GM21619 (cell line): ENCODE results near the gene TMEM151B.
A peak's percentile ranks its signal among the peaks of the same experiment; 100 is the strongest.
"Not testable (repeated sequence)": the region's sequence is repeated elsewhere in the genome, so short reads cannot be mapped to it uniquely, and the experiment has no call there.

Experiments
- ATAC-seq: cut with Tn5 transposase; IDR thresholded peaks from one replicate; pipeline ENCODE4 v1.9.1; 2021; ENCODE audit not compliant: unreplicated experiment

The TMEM151B gene

DNA sequence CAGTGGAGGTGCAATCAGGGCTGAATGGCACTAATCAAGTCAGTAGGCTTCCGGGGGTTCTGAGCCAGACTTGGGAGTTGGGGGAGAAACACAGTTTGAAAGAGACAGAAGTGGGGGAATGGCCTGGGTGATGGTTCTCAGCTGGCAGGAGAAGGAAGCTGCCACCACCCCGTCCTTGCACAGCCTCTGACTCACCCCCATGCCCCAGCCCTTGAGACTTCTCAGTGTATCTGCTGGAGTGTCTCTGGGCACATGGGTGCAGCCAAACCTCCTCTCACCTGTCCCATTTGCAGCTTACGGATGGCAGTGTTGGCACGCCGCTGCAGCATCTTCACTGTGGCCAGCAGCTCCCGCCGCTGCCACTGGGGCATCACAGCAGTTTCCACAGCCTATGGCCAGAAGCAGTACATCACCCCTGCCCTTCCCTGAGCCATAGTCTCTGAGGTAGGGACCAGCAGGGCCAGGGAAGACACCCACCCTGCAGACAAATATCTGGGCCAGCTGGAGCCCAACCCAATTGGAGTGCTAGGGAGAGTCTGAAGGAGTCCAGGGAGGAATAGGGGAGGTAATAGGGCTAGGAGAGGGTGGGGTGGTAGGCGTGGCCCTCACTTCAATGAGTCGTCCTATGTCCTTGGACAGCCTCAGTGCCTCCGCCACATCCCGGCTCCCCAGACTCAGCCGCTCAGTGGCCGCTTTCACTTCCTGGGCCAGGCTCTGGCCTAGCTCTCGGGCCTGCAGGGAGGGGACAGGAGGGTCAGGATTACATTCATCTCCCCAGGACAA, 31.7 kb downstream of the TMEM151B start:
- ATAC-seq, result no peak

DNA sequence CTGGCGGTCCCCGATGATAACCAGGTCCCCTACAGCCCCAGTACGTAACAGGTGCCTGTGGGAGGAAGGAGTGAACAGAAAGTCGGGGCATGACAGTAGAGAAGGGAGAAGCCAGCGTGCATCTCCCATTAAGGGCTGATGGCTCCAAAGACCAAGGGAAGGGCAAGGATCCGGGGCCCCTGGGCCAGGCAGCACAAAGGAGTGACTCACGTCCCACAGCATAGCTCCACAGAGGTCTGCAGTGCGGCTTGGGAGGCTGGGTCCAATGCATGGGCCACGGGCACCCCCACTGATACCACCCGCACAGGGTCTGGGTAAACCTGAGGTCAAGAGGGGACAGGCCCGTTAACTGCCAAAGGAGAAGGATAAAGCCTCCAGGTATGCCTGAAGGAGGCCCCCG, 32.6 kb downstream of the TMEM151B start:
- no peak for ATAC-seq

DNA sequence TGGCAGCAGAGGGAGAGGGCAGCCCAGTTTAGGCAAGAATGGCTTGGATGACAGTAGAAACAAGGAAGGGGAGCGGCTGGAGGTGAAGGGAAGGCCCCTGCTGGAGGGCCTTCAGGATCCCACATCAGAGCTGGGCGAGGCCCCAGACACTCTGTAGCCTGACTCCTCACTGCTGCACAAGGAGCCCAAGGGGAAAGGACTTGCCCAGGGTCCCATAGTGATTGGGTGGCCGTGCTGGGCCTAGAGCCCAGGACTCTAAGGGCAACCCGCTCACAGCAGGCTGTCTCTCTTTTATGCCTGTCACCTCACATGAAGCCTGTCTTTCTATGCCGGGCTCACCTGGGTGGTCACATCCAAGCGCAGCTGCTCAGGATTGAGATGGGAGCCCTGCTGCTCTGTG, 33.6 kb downstream of the TMEM151B start:
- no peak for ATAC-seq

DNA sequence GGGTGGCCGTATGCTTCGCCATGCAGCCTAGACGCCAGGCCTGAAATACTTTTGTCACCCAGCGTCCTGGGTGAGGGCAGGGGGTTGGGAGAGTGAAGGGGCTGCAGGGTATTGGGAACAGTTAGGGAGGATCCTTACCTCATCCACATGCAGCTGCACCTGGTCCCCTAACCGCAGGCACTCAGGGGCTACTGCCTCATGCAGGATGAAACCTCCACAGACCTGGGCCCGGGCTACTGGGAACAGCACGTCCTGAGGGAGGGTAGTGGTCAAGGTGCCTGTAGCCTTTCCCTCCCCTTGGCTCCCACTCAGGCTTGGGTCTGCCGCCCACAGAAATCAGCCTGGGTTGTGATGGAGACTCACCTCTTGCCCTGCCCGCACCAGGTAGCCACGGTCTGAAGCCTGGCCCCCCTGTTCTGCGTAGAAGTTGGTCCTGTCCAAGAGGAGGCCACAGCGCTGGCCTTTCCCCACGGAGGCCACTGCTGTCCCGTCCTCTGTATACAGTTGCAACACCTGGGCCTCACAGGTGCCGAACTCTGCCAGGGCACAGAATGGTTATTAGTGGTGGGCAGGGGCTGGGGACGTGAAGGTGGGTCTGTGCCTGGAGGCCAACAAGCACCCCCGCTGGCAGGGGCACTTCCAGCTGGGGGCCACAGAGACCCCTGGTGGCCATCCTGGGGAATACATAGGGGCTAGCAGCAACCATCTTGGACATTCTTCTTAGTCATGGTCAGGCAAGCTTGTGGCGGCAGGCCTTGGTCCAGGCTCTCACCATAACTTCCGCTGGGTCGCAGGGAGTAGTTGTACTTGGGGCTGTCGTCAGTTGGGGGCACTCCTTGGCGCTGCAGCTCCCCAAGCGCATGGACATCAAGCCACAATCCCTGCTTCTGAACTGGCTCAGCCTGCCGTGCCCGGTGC, 34.3 kb downstream of the TMEM151B start:
- ATAC-seq, result no peak

DNA sequence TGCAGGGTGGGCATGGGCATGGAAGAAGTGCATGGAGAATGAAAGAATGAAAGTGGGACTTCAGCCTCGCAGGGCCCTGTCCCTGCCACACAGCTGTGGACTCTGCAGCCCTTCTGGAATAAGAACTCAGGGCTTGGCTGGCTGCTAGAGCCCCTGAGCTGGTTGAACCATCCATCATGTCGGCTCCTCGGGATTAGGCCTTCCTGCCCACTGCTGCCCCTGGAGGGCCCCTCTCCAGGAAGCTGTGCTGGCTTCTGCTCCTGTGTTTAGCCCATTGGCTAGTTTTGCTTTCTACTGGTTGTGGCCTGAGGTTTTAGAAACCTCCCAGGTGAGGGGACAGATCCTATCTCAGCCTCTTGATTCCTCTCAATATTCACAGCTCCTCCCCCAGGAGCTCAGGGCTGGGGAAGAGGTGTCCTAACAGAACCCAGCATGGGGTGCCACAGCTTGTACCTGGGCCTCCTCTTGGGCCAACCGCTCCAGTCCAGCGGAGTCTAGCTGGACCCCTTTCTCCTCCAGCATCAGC, 35.0 kb downstream of the TMEM151B start:
- no peak for ATAC-seq

DNA sequence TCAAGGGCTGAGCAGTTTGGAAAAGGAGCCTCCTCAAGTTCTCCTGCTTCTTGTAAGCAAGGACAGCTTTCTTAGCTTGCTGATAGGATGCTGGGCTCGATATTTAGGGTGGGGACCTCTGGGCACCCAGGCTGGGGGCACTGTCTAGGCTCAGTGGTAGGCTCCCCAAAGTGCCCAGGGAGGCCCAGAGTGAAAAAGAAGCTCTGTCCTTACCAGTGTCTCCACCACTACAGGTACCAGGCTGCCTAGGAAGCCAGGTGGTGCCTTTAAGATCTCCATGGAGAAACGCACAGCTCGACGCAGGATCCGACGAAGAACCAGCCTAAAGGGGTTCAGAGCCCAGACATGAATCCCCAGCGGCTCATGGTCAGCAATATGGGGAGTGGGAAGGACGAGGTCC, 36.5 kb downstream of the TMEM151B start:
- ATAC-seq, result no peak

DNA sequence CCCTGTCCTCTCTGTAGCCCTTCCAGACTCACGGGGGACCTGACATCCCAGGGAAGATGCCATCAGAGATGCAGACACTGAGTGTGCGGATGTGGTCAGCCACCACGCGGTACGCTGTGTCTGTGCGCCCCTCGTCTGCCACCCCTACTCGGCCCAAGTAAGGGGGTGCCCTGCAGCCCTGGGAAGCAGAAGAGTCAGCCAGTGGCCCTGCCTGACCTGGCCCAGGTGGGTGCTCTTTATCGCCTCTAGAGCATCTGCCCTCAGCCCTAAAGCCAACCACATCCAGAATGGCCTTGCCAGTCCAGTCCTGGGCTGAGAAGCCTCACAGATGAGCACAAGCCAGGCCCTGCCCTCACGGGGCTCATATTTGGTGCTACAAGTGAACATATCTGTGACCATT, 37.0 kb downstream of the TMEM151B start:
- no peak for ATAC-seq

DNA sequence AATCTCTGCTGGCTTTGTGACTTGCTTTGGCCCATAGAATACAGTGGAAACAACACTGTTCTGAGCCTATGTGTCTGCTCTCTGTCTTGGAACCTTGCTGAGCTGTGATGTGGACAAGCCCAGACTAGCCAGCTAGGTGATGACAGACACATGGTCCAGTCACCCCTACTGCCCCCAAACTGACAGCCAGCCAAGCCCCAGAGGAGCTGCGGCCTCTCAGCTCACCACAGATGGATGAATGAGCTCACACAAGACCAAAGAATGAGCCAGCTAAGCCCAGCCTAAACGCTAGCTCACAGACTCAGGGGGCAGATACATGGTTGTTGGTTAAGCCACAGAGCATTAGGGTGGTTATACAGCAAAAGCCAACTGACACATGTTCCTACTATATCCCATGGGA, 38.8 kb downstream of the TMEM151B start:
- ATAC-seq, result no peak

DNA sequence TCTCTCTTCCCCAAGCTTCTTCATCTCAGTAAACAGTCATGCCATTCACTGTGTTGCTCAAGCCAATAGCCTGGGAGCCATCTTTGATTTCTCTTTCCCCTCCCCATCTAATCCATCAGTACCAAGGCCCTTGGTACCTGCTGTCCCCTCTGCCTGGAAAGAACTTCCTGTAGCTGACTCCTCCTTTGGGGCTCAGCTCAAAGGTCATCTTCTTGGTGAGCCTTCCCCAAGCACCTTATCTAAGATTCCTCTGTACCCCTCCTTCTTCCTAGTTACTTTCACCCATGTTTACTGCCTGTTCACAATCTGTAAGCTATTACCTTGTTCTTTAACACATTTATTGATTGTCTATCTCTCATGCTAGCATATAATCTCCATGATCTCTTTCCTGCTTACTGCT, 39.4 kb downstream of the TMEM151B start:
- no peak for ATAC-seq

DNA sequence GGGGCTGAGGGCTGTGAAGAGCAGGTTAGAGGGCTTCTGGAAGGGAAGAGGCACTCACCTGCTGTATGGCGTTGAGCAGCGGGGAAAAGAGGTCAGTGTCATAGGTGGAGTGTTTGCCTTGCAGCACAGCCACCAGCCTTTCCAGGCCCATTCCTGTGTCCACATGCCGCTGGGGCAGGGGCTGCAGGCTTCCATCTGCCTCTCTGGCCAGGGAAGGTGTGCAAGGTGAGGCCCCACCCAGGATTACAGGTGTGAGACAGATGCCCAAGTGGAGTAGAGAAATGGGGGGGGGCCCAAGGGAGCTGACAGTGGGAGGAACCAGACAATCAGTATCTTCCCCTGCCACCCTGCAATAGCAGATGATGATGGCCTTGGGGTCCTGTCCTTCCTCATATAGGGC, 40.0 kb downstream of the TMEM151B start:
- no peak for ATAC-seq

DNA sequence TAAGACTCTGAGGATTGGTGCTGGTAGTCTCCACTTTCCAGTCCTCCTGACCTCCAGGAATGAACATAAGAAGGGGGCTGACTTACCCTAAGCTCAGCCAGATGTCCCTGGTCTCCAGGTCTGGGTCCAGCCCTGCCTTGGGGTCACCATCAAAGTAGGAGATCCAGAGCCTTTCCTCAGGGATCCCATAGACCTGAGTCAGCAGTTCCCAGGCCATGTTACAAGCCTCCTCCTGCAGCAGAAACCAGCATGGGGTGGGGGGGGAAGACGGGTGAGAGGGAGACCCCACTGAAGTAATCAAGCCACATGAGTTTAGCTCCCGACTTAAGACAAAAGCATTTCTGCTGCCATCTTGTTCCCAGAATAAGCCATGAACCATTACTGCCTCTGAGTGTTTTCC, 41.1 kb downstream of the TMEM151B start:
- no peak for ATAC-seq

DNA sequence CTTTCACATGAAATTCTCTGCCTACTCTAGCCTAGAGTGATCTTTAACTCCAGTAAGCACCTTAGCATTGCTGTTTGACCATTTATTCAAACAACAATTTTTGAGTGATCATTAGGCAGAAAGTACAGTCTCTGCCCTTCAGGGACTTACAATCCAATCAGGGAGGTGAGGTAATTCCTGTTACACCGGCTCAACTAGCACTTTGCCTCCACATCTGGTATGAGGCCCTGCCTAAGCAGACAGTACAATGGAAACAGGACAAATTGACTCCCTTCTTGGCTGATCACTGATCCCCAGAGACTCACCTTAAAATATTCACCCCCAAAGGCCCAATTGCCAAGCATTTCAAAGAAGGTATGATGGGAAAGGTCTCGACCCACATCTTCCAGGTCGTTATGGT, 41.5 kb downstream of the TMEM151B start:
- ATAC-seq, result no peak

DNA sequence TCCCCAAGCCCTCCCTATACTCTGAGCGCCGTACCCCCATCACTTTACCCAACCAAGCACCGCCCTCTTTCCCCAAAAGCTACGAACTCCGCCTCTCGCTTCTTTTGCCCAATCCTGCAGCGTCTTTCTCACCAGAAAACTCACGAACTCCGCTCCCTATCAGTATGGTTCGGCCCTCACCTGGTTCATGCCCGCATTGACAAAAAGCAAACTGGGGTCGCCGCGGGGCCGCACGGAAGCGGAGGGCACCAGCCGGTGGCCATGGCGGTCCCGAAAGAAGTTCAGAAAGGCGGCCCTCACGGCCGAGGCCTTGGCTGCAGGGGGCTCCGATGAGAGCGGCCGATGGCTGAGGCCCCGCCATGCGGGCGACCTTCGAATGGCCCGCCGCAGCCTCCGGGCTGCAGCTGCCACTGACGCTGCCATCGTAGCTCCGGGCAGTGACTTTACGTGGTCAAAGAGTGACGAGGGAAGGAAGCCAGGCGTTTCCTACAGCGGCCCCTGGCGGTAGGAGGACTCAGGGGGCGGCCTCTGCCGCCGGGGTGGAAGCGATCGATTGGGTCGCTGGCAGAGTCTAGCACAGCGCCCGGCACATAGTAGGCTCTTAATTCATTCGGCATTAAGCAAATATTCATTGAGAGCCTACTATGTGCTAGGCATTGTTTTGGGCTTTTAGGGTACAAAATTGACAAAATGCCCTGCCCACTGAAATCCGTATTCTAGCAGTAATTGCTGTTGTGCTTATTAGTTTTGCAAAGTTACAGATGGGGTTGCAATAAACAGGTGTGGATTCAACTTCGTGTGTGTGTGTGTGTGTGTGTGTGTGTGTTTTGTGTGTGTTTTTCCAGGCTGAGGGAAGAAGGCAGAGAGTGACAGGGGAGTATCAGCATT, 42.9 kb downstream of the TMEM151B start, which contains the start of gene AARS2:
Gene AARS2 (minus strand): TSS at position 447 of the 888 bp plus-strand sequence. CDS start 24 bp downstream, at position 423.
- ATAC-seq, result peak; percentile 95

DNA sequence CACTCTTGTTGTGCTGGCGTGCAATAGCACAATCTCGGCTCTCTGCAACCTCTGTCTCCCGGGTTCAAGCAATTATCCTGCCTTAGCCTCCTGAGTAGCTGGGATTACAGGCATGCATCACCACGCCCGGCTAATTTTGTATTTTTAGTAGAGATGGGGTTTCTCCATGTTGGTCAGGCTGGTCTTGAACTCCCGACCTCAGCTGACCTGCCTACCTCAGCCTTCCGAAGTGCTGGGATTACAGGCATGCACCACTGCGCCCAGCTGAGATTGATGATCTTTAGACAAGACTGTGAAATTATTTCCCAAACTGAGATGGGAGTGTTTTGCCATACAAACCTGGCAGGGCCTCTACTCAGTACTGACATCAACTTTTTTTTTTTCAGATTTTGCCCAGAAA, 44.4 kb downstream of the TMEM151B start:
- not testable (repeated sequence) for ATAC-seq

DNA sequence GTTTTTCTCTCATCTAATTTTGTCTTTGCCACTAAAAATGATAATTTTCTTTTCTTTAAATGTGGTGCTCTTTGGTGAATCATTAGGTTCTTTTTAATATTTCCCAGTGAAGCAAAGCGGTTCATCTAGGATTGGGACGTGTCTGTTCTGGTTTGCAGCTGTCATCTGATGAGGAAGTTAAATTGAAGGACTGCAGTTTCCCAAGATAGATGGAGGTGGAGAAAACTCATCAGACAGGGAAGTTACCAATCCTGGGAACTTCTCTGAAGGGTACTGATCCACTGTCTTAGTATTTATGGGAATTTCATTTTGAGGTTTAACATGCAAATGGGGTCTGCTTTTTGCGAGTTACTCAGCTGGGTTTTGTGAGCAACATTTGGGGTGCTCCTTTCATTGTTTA, 45.3 kb downstream of the TMEM151B start:
- no peak for ATAC-seq

DNA sequence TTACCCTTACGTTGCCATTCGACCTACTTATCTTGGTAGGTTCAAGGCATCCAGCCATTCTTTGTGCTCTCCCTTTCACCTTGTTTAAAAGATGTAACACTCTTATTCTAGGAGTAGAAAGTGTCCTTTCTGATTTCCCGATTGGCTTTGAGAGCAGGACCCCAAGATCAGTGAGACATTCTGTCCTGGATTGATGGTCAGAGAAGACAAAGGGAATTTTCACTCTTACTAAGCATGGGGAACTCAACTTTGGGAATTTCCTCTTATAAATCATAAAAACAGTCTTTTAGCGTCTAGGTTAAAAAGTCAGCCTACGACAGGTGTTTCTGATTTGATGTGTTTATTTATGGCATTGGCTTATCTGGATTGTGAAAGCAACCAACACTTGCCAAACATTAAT, 45.7 kb downstream of the TMEM151B start:
- ATAC-seq, result no peak

DNA sequence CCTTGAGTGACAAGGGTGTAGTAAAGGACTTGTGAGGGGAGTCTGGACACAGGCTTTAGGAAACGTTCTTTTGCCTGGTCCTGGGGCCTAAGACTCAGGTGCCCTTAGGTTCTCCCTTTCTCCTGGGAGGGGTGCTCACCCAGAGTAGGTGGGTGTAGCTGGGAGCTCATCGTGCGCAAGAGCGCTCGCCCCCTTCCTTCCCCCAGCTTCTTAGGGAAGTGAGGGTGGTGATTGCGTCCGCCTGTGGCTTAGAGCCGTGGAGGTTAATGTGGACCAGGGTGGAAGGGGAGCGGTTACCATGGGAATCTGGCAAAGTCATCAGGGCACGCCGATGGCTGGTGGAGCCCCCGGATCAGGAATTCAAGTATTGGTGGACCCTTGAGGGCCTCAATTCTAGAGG, 46.2 kb downstream of the TMEM151B start:
- no peak for ATAC-seq

DNA sequence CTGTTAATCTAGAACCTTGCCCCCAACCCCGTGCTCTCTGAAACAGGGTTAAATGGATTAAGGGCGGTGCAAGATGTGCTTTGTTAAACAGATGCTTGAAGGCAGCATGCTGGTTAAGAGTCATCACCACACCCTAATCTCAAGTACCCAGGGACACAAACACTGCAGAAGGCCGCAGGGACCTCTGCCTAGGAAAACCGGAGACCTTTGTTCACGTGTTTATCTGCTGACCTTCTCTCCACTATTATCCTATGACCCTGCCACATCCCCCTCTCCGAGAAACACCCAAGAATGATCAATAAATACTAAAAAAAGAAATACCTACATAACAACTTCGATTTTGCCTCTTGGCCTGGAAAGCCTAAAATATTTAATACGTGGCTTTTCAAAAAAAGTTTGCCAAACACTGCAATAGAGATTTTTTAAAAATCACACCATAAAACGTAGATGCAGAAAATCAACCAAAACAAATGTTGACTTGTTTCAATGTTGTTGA, 46.9 kb downstream of the TMEM151B start:
- ATAC-seq, result not testable (repeated sequence)

DNA sequence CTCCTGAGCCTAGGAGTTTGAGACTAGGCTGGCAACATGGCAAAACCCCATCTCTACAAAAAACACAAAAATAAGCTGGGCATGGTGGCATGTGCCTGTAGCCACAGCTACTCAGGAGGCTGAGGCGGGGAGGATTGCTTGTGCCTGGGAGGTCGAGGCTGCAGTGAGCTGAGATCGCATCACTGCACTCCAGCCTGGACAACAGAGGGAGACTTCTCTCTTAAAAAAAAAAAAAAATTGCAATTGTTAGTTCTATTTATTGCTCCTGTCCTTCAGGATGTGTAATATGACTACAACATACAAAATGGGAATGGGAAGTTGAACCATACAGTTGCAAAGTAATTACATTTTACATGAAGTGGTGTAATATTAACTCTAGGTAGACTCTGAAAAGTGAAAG, 51.0 kb downstream of the TMEM151B start:
- no peak for ATAC-seq

DNA sequence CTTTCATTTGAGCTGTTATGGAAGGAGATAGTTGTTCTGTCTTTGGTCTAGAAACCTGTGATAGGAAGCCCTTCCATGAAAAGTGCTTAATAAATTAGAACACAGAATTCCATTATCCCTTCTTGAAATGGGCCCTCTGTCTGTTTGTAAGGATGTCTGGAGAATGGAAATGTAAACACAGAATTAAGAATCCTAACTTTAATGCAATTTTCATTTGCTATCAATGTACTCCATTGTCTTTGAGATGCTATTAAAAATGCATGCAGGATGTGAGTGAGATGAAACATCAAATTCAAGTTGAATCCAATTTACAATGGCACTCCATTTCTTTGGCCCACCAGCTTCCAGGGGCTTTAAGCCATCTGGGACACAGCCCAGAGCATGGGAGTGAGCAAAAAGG, 56.8 kb downstream of the TMEM151B start:
- ATAC-seq, result no peak

DNA sequence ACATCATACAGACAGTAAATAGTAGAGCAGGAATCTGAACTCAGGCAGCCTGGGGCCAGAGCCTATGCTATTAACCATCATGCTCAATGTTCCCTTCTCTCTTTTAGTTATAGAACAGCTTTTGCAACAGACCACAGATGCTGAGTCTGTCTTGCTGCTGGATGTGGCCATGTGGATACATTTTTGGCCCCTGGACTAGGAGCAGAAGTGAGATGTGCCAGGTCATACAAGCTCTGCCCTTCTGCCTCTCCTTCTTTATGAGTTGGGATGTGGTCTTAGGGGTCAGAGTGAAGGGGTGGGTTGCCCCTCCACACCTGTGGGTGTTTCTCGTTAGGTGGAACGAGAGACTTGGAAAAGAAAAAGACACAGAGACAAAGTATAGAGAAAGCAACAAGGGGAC, 57.5 kb downstream of the TMEM151B start:
- no peak for ATAC-seq
